Right lobe of liver (tissue), 4 donors: ENCODE data around the gene ADGRL3.

Source experiments
- POLR2A ChIP-seq: fragments of 450-650 bp; IDR thresholded peaks from one replicate; pipeline ENCODE4 v1.6.1; 2017; ENCODE audit warnings: antibody characterized with exemption, mild to moderate bottlenecking
- TF ChIP-seq, protein P1 (sequence below), 4 donors: fragments of 200-600 bp in 3 of 4; fragments of 450-650 bp in 1 of 4; IDR thresholded peaks; one replicate each; pipeline versions ENCODE4 v1.5.1 to v1.8.0; 2016 to 2022; ENCODE audit warnings: antibody characterized with exemption in 4 of 4, mild to moderate bottlenecking in 2 of 4
- donor health status: DM: no; HTN: no; CAD: no.
- donor health status: DM: no; HTN: no; CAD: no.
- donor health status: DM: no; HTN: yes; CAD: no.

GRCh38 chr4:62053974-62054373 lies 853.8 kb downstream of the ADGRL3 start:
- TF ChIP-seq, protein P1, sequence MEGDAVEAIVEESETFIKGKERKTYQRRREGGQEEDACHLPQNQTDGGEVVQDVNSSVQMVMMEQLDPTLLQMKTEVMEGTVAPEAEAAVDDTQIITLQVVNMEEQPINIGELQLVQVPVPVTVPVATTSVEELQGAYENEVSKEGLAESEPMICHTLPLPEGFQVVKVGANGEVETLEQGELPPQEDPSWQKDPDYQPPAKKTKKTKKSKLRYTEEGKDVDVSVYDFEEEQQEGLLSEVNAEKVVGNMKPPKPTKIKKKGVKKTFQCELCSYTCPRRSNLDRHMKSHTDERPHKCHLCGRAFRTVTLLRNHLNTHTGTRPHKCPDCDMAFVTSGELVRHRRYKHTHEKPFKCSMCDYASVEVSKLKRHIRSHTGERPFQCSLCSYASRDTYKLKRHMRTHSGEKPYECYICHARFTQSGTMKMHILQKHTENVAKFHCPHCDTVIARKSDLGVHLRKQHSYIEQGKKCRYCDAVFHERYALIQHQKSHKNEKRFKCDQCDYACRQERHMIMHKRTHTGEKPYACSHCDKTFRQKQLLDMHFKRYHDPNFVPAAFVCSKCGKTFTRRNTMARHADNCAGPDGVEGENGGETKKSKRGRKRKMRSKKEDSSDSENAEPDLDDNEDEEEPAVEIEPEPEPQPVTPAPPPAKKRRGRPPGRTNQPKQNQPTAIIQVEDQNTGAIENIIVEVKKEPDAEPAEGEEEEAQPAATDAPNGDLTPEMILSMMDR (IDR thresholded peaks at IDR 0.05): no peak
- no peak for TF ChIP-seq POLR2A
